Measurements from ENCODE around the gene NR3C2. TPM values are rescaled to one million over a fixed set of nuclear protein-coding genes. Genes with fewer than 3 reads are reported as not detected.
"Not testable (repeated sequence)": the region's sequence is repeated elsewhere in the genome, so short reads cannot be mapped to it uniquely, and the experiment has no call there.

The NR3C2 gene
- polyA plus RNA-seq, 4 donors = 6.0 to 10.5 (median 9.2) TPM

DNA sequence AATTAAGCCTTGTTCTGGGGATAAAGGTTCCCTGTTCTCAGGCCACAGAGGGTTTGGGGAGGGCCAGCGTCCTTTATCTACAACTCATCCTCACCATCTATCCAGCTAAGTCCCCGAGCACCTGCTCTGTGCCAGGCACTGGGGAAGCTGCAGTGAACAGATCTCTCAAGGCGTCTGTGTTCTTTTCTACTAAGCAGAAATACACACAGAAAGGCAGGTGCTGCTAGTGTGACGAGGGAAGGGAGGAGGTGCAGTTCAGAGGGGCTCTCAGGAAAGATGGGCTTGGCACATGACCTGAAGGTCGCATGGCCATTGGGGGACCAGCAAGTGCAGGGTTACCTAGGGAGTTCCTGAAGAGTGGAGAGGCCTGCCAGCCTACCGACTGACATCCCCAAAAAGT is 352.2 kb downstream of the NR3C2 start:
- Histone ChIP-seq H3K9me3 (ENCODE audit: control insufficient read depth in 2 of 2, insufficient read depth in 1 of 2, low read depth in 1 of 2, low read length in 1 of 2) (no peaks in the 10 kb centered on the region), H3K4me1 (ENCODE audit: control insufficient read depth in 3 of 3, insufficient read depth in 2 of 3, low read depth in 1 of 3, low read length in 2 of 3) (no peaks in the 10 kb centered on the region), H3K27ac (ENCODE audit: low read depth in 1 of 3, low read length in 2 of 3) (no peak overlapping the region), H3K36me3 (ENCODE audit: control insufficient read depth in 3 of 3, insufficient read depth in 2 of 3, low read depth in 1 of 3, low read length in 3 of 3) (peaks cover 0 to 13% (median 0%) of the 10 kb centered on the region in 3 donors), H3K4me3 (ENCODE audit: low read depth in 1 of 3, low read length in 3 of 3) (no peak overlapping the region), H3K27me3 (ENCODE audit: control insufficient read depth in 3 of 3, insufficient read depth in 3 of 3, low read length in 3 of 3) (no peaks in the 10 kb centered on the region)
- DNase-seq (no peak), FAIRE-seq (no peak)
- WGBS, 3 donors = 87 to 91% (median 90%) methylated on average over 6 of the region's 6 CpGs

DNA sequence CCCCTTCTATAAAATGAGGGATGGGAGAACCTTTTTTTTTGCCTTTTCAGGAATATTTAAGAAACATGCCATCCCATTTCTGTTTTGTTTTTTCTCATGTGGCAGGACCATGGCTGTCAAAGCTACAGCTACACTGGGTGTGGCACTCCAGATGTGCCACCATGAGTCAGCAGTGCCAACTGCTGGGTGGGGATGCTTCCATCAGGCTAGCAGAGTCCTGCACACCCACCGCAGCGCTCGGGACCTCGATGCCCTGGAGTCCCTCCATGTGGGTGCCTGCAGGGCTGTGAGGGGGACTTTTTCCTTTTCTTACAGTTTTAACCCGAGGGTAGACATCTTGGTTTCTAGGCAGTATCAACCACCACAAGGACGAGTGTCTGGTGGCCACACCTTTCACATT is 352.6 kb downstream of the NR3C2 start:
- DNase-seq = no peak
- peaks cover 0 to 13% (median 0%) of the 10 kb centered on the region in 3 donors for H3K36me3 ChIP-seq (ENCODE audit: control insufficient read depth in 3 of 3, insufficient read depth in 2 of 3, low read depth in 1 of 3, low read length in 3 of 3)
- H3K27ac ChIP-seq (ENCODE audit: low read depth in 1 of 3, low read length in 2 of 3) = no peak overlapping the region
- H3K9me3 ChIP-seq (ENCODE audit: control insufficient read depth in 2 of 2, insufficient read depth in 1 of 2, low read depth in 1 of 2, low read length in 1 of 2) = no peaks in the 10 kb centered on the region
- H3K4me3 ChIP-seq (ENCODE audit: low read depth in 1 of 3, low read length in 3 of 3) = no peak overlapping the region
- WGBS, 3 donors = 88 to 96% (median 90%) methylated on average over 6 of the region's 6 CpGs
- no peak for FAIRE-seq
- H3K4me1 ChIP-seq (ENCODE audit: control insufficient read depth in 3 of 3, insufficient read depth in 2 of 3, low read depth in 1 of 3, low read length in 2 of 3) = no peaks in the 10 kb centered on the region
- H3K27me3 ChIP-seq (ENCODE audit: control insufficient read depth in 3 of 3, insufficient read depth in 3 of 3, low read length in 3 of 3) = no peaks in the 10 kb centered on the region

DNA sequence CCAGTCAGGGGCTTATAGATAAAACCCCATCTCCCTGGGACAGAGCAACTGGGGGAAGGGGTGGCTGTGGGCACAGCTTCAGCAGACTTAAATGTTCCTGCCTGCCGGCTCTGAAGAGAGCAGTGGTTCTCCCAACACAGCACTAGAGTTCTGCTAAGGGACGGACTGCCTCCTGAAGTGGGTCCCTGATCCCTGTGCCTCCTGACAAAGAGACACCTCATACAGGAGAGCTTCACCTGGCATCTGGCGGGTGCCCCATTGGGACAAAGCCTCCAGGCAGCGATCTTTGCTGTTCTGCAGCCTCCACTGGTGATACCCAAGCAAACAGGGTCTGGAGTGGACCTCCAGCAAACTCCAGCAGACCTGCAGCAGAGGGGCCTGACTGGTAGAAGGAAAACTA is 359.1 kb downstream of the NR3C2 start:
- not testable (repeated sequence) for H3K27me3 ChIP-seq (ENCODE audit: control insufficient read depth in 3 of 3, insufficient read depth in 3 of 3, low read length in 3 of 3); H3K27ac ChIP-seq (ENCODE audit: low read depth in 1 of 3, low read length in 2 of 3); H3K4me1 ChIP-seq (ENCODE audit: control insufficient read depth in 3 of 3, insufficient read depth in 2 of 3, low read depth in 1 of 3, low read length in 2 of 3); H3K9me3 ChIP-seq (ENCODE audit: control insufficient read depth in 2 of 2, insufficient read depth in 1 of 2, low read depth in 1 of 2, low read length in 1 of 2); H3K4me3 ChIP-seq (ENCODE audit: low read depth in 1 of 3, low read length in 3 of 3); FAIRE-seq; DNase-seq
- 95 to 97% (median 96%) methylated on average over 4 of the region's 4 CpGs for WGBS, 3 donors
- peaks cover 2 to 21% (median 6%) of the 10 kb centered on the region in 3 donors for H3K36me3 ChIP-seq (ENCODE audit: control insufficient read depth in 3 of 3, insufficient read depth in 2 of 3, low read depth in 1 of 3, low read length in 3 of 3)

DNA sequence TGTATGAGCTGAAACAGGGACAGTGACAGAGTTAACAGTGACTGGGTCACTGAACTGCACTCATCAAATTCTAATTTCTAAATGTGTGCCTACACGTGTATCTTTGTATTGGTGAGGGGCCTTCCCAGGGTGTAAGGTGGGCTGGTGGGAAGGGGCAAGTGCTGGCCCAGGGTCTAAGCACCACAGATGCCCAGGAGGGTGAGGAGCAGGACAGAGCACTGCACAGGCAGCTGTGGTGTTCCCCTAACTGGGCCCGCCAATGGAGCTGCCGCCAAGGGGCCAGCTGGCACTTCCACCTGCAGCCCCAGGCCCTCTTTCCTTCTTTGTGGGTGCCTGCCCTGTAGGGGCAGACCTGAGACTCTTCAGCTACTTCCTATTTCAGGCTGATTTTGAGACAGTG is 360.5 kb downstream of the NR3C2 start:
- Histone ChIP-seq H3K27ac (ENCODE audit: low read depth in 1 of 3, low read length in 2 of 3) (no peak overlapping the region), H3K36me3 (ENCODE audit: control insufficient read depth in 3 of 3, insufficient read depth in 2 of 3, low read depth in 1 of 3, low read length in 3 of 3) (peaks cover 2 to 21% (median 8%) of the 10 kb centered on the region in 3 donors), H3K4me3 (ENCODE audit: low read depth in 1 of 3, low read length in 3 of 3) (no peak overlapping the region), H3K4me1 (ENCODE audit: control insufficient read depth in 3 of 3, insufficient read depth in 2 of 3, low read depth in 1 of 3, low read length in 2 of 3) (no peaks in the 10 kb centered on the region), H3K9me3 (ENCODE audit: control insufficient read depth in 2 of 2, insufficient read depth in 1 of 2, low read depth in 1 of 2, low read length in 1 of 2) (no peaks in the 10 kb centered on the region), H3K27me3 (ENCODE audit: control insufficient read depth in 3 of 3, insufficient read depth in 3 of 3, low read length in 3 of 3) (no peaks in the 10 kb centered on the region)
- DNase-seq = no peak
- FAIRE-seq = no peak
- WGBS, 3 donors = 94 to 99% (median 94%) methylated on average over 3 of the region's 3 CpGs

DNA sequence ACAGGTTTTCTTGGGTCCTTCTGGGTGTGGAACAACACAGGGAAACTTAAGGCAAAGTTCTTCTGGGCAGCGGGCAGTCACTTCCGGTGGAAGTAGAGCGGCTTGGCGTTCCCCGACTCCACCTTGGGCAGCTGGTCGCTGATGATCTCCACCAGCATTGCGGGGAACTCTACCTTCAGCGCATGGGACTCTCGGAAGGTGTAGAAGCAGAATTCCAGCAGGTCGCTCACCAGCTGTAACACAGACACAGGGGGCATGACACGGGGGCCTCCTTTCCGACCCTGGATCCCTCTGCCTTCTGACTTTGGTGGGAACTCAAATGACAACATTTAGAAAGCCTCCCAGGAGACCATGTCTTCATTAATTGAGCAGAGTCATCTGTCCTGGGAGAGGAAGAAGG is 360.9 kb downstream of the NR3C2 start:
- Histone ChIP-seq H3K9me3 (ENCODE audit: control insufficient read depth in 2 of 2, insufficient read depth in 1 of 2, low read depth in 1 of 2, low read length in 1 of 2) (peaks cover 0 to 4% of the 10 kb centered on the region in 2 donors), H3K27me3 (ENCODE audit: control insufficient read depth in 3 of 3, insufficient read depth in 3 of 3, low read length in 3 of 3) (no peaks in the 10 kb centered on the region), H3K27ac (ENCODE audit: low read depth in 1 of 3, low read length in 2 of 3) (no peak overlapping the region), H3K4me1 (ENCODE audit: control insufficient read depth in 3 of 3, insufficient read depth in 2 of 3, low read depth in 1 of 3, low read length in 2 of 3) (no peaks in the 10 kb centered on the region), H3K4me3 (ENCODE audit: low read depth in 1 of 3, low read length in 3 of 3) (no peak overlapping the region), H3K36me3 (ENCODE audit: control insufficient read depth in 3 of 3, insufficient read depth in 2 of 3, low read depth in 1 of 3, low read length in 3 of 3) (peaks cover 2 to 24% (median 8%) of the 10 kb centered on the region in 3 donors)
- WGBS, 3 donors = 96 to 98% (median 97%) methylated on average over 12 of the region's 12 CpGs
- DNase-seq (no peak), FAIRE-seq (no peak)

DNA sequence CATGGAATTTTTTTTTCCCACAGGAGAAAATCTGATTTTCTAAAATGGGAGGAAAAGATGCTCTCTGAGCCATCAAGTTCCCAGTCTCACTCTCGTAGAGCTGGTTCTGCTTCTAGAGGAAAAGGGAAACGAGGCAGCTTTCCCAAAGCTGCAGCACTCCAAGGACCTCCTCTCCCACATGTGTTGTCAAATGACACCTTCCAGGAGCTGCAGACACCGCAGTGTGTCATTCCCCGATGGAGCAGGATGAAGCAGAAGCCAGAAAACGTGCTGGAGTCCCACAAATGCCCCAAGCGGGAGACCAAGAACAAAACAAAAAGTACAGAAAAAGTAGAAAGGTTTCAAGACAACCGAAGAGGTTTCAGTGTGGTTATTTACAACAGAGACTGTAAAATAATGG is 362.3 kb downstream of the NR3C2 start:
- Histone ChIP-seq H3K27me3 (ENCODE audit: control insufficient read depth in 3 of 3, insufficient read depth in 3 of 3, low read length in 3 of 3) (no peaks in the 10 kb centered on the region), H3K9me3 (ENCODE audit: control insufficient read depth in 2 of 2, insufficient read depth in 1 of 2, low read depth in 1 of 2, low read length in 1 of 2) (peaks cover 0 to 10% of the 10 kb centered on the region in 2 donors), H3K4me3 (ENCODE audit: low read depth in 1 of 3, low read length in 3 of 3) (no peak overlapping the region), H3K4me1 (ENCODE audit: control insufficient read depth in 3 of 3, insufficient read depth in 2 of 3, low read depth in 1 of 3, low read length in 2 of 3) (no peaks in the 10 kb centered on the region), H3K27ac (ENCODE audit: low read depth in 1 of 3, low read length in 2 of 3) (no peak overlapping the region), H3K36me3 (ENCODE audit: control insufficient read depth in 3 of 3, insufficient read depth in 2 of 3, low read depth in 1 of 3, low read length in 3 of 3) (peaks cover 2 to 24% (median 8%) of the 10 kb centered on the region in 3 donors)
- WGBS, 3 donors = 81 to 96% (median 88%) methylated on average over 7 of the region's 7 CpGs
- DNase-seq (no peak), FAIRE-seq (no peak)

DNA sequence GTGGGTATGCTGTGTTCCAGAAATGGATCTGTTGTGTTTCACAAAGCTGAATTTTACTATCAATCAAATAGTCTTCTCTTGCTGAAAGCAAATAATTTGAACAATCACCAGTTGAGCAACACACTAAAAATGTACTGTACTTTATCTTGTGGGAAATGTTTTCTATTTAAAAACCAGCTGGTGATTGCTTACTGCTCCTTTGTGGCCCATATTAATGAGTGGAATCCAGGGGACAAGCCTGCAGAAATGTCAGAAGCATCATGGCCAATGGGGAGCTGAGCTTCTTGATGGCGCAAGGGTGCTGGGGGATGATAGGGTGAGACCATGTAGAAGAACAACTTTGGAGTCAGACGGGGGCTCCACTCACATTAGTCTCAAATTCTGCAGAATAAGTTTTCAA is 364.2 kb downstream of the NR3C2 start:
- H3K9me3 ChIP-seq (ENCODE audit: control insufficient read depth in 2 of 2, insufficient read depth in 1 of 2, low read depth in 1 of 2, low read length in 1 of 2) = peaks cover 0 to 19% of the 10 kb centered on the region in 2 donors
- H3K4me1 ChIP-seq (ENCODE audit: control insufficient read depth in 3 of 3, insufficient read depth in 2 of 3, low read depth in 1 of 3, low read length in 2 of 3) = no peaks in the 10 kb centered on the region
- DNase-seq (no peak), FAIRE-seq (no peak)
- H3K36me3 ChIP-seq (ENCODE audit: control insufficient read depth in 3 of 3, insufficient read depth in 2 of 3, low read depth in 1 of 3, low read length in 3 of 3) = peaks cover 4 to 37% (median 8%) of the 10 kb centered on the region in 3 donors
- H3K4me3 ChIP-seq (ENCODE audit: low read depth in 1 of 3, low read length in 3 of 3) = no peak overlapping the region
- no peak overlapping the region for H3K27ac ChIP-seq (ENCODE audit: low read depth in 1 of 3, low read length in 2 of 3)
- WGBS, 3 donors = 94 to 97% (median 96%) methylated on average over 2 of the region's 2 CpGs
- H3K27me3 ChIP-seq (ENCODE audit: control insufficient read depth in 3 of 3, insufficient read depth in 3 of 3, low read length in 3 of 3) = no peaks in the 10 kb centered on the region

DNA sequence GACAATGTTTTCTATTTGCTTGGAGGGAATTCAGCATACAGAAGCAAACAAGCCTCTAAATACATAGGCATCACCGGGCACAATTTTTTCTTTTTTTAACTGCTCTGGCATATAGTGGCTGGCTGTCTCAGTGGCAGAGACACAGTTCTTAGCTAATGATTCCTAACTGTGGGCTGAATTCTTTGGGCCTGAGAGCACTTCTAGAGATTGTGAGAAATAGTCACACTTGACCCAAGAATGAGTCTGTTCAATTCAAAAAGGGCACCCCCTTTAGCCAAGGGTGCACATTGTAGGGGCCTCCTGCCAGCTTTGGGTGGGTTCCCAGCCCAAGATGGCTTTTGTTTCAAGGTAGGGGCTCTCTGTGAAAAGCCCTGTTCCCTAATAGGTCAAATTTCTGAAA is 364.6 kb downstream of the NR3C2 start:
- no peaks in the 10 kb centered on the region for H3K4me1 ChIP-seq (ENCODE audit: control insufficient read depth in 3 of 3, insufficient read depth in 2 of 3, low read depth in 1 of 3, low read length in 2 of 3)
- 84 to 100% (median 97%) methylated on average over 1 of the region's 1 CpG for WGBS, 3 donors
- FAIRE-seq (no peak), DNase-seq (no peak)
- no peak overlapping the region for H3K27ac ChIP-seq (ENCODE audit: low read depth in 1 of 3, low read length in 2 of 3)
- no peaks in the 10 kb centered on the region for H3K27me3 ChIP-seq (ENCODE audit: control insufficient read depth in 3 of 3, insufficient read depth in 3 of 3, low read length in 3 of 3)
- H3K4me3 ChIP-seq (ENCODE audit: low read depth in 1 of 3, low read length in 3 of 3) = no peak overlapping the region
- H3K9me3 ChIP-seq (ENCODE audit: control insufficient read depth in 2 of 2, insufficient read depth in 1 of 2, low read depth in 1 of 2, low read length in 1 of 2) = peaks cover 0 to 19% of the 10 kb centered on the region in 2 donors
- H3K36me3 ChIP-seq (ENCODE audit: control insufficient read depth in 3 of 3, insufficient read depth in 2 of 3, low read depth in 1 of 3, low read length in 3 of 3) = peaks cover 4 to 40% (median 8%) of the 10 kb centered on the region in 3 donors

DNA sequence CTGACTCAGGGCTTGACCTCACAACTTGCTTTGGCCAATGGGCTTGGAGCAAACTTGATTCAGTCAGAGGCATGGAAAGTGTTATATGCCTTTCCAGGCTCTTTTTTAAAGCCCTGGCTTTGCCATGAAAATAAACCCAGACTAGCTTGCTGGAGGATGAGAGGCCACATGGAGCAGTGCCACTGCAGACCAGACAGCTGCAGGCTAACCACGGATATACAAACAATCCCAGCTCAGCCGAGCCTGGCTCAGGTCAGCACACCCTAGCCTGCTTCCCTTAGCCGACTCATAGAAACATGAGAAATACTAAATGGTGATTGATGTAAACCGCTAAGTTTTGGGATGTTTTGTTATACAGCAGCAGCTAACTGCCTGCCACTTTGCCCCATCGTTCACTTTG is 365.2 kb downstream of the NR3C2 start:
- 84 to 97% (median 93%) methylated on average over 5 of the region's 5 CpGs for WGBS, 3 donors
- no peak for FAIRE-seq

More for the DNA sequence above, 365.2 kb downstream of the NR3C2 start:
- H3K4me3 ChIP-seq (ENCODE audit: low read depth in 1 of 3, low read length in 3 of 3) = no peak overlapping the region
- no peaks in the 10 kb centered on the region for H3K27me3 ChIP-seq (ENCODE audit: control insufficient read depth in 3 of 3, insufficient read depth in 3 of 3, low read length in 3 of 3)
- H3K36me3 ChIP-seq (ENCODE audit: control insufficient read depth in 3 of 3, insufficient read depth in 2 of 3, low read depth in 1 of 3, low read length in 3 of 3) = peaks cover 4 to 41% (median 7%) of the 10 kb centered on the region in 3 donors
- H3K4me1 ChIP-seq (ENCODE audit: control insufficient read depth in 3 of 3, insufficient read depth in 2 of 3, low read depth in 1 of 3, low read length in 2 of 3) = no peaks in the 10 kb centered on the region
- DNase-seq = no peak
- peaks cover 0 to 19% of the 10 kb centered on the region in 2 donors for H3K9me3 ChIP-seq (ENCODE audit: control insufficient read depth in 2 of 2, insufficient read depth in 1 of 2, low read depth in 1 of 2, low read length in 1 of 2)
- H3K27ac ChIP-seq (ENCODE audit: low read depth in 1 of 3, low read length in 2 of 3) = no peak overlapping the region
